ENCODE measurements around the gene UPF1.

Gene UPF1

DNA sequence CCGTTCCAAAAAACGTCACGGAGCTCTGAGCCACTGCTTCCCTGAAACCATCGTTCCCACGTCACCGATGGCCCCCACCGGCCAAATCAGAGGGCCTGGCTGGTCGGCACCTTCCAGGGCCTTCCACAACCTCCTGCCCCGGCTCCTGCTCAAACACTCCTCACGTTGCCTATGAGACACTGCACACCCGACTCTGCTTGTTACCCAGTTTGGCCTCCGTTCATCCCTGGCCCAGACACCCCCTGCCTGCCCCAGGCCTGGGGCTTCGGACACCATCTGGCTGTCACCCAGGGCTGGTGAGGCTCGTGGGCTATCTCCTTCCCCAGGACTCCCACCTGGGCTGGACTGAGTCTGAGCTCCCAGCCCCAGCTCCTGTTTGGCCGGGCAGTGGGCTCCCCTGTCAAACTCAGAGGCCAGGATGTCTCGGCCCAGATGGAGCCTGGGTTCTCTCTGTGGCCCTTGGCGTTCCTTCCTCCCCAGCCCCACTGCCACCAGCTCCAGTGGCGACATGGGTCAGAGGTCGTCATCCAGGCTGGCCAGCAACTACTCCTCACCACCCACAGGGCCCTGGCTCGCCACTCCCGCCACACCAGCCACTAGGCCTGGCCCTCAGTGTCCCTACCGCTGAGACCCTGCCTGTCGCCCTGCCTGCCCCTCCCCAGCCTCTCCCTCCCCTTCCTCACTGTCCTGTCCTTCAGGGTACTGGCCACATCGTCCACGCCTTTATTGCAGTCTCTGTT is 46.5 kb downstream of the UPF1 start:
- FAIRE-seq = no peak

DNA sequence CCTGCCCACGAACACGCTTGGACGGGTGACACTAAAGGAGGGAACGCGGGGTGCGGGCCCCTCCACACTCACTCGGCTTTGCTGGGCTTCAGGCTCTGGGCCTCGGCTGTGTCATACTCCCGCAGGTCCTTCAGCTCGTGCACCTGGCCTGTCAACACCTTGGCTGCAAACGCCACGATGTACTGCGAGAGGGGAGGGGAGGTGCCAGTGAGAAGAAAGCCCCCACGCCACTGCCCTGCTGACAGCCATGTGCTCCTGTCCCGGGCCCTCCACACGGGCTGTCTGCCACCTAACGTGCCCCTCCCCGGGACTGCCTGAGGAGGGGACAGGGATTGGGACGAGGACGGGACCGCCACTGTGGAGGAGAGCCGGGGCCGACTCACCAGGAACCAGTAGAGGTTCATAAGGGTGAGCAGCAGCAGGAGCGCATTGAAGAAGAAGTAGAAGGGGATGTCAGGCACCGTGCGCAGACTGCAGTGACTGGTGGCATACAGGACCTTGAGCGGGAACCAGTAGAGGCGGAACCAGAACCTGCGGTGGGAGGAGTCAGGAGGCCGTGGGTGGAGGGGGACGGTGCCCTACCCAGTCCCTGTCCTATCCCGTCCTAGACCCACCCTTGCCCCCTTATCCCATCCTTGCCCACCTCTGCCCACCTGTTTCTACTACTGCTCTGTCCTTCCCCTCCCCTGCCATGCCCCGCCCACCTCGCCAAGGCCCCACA is 47.3 kb downstream of the UPF1 start:
- no peak for FAIRE-seq

DNA sequence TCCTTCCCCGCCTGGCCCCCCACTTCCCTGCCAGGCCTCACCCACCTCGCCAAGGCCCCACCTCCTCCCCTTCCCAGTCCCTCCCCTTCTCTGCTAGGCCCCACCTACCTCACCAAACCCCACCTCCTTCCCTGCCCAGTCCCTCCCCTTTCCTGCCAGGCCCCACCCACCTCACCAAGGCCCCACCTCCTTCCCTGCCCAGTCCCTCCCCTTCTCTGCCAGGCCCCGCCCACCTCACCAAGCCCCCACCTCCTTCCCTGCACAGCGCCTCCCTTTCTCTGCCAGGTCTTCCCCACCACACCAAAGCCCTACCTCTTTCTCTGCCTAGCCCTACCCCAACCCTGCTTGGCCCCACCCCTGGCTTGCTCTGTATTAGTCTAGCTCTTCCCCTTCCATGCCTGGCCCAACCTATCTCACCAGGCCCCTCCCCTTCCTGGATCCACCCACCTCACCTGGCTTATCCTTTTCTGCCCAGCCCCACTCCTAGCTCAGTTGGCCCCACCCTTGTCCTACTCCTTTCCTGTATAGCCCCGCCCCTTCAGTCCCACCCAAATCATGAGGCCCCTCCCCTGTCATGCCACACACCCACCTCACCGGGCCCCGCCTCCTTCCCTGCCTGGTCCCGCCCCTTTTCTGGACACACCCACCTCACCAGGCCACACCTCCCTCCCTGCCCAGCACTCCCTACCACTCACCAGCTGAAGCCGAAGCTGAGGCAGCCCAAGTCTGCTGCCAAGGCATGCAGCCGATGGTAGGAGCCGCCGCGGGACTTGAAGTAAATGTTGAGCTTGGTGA is 48.0 kb downstream of the UPF1 start:
- no peak for FAIRE-seq

DNA sequence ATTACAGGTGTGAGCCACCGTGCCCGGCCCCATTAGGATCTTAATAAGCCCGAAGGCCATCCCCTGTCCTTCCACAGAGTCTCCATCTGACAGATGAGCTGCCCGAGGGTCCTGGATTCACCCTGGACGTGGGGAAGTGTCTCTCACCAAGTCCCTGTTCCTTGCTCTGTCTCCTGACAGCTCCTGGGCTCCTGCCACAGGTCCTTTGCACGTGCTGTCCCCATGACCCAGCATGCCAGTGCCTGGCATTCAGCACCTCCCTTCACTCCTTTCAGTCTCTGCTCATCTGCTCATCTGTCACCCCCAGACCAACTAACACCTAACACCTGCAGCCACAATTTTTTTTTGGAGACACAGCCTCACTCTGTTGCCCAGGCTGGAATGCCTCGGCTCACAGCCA is 49.7 kb downstream of the UPF1 start:
- FAIRE-seq = no peak

DNA sequence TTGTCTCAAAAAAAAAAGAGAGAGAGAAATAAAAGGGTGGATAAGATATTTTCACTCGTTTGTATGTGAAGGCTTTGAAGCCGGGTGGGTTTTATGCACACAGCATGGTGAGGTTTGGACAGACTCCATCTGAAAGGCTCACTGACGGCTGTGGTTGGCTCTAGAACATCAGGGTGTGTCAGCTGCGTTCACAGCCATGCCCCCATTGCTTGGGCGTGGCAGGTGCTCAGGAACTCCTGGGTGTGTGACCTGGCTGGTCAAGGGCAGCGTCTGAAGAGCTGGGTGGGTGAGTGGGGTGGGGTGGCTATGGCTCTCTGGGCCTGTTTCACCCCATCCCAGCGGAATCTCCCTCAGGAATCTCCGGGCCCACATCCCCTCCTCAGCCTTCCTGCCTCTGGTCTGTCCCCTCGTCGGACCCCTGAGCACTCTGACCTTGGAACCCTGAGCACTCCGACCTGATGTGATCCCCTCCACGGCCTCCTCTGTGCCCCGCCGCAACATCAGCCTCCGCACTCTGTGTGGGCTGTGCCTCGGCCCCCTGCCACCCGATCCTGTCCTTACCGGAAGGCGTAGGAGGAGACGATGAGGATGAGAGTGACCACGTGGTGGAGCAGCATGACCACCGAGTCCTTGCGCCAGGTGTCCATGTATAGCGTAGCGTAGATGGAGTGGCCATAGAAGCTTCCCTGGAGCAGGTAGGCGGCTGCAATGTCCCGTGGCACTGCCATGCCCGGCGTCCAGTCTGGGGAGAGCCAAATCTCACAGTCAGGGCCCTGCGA is 52.0 kb downstream of the UPF1 start:
- no peak for FAIRE-seq

DNA sequence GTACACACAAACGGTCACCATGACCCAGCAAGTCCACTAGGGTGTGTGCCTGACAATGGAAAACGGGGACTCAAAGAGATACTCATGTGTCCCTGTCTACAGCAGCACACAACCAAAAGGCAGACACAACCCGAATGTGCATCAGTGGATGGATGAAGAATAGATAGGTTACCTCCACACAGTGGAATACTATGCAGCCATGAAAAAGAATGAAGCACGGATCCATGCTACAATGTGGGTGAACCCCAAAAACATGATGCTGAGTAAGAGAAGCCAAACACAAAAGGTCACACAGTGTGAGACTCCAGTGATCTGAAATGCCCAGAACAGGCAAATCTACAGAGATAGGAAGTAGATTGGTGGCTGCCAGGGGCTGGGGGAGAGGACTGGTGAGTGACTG is 55.2 kb downstream of the UPF1 start:
- FAIRE-seq = no peak

DNA sequence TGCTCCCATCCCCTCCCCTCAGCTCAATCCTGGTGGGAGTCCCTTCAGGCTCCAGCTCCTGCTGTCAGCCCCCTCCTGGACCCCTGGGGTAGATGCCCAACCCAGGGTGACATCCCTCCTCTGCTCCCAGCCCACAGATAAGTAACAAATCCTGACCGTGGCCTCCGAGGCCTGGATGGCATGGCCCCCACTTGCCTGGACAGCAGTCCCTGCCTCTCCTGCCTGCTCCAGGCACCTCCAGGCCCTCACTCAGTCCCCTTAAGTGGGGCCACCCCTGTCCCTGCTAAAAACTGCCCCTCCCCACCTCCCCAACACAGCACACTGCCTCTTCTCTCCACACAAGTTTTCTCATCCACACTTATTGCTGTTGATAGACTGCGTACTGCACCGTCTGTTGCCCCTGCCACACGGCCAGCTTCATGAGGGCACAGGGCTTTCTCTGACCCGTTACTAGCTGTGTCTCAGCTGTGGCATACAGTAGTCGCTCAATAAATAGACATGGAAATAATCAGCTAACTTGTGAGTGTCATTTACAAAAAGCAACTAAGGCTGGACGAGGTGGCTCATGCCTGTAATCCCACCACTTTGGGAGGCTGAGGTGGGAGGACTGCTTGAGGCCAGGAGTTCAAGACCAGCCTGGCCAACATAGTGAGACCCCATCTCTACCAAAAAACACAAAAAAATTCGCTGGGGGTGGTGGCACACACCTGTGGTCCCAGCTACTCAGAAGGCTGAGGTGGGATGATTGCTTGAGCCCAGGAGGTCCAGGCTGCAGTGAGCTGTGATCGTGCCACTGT is 58.4 kb downstream of the UPF1 start:
- FAIRE-seq = no peak

DNA sequence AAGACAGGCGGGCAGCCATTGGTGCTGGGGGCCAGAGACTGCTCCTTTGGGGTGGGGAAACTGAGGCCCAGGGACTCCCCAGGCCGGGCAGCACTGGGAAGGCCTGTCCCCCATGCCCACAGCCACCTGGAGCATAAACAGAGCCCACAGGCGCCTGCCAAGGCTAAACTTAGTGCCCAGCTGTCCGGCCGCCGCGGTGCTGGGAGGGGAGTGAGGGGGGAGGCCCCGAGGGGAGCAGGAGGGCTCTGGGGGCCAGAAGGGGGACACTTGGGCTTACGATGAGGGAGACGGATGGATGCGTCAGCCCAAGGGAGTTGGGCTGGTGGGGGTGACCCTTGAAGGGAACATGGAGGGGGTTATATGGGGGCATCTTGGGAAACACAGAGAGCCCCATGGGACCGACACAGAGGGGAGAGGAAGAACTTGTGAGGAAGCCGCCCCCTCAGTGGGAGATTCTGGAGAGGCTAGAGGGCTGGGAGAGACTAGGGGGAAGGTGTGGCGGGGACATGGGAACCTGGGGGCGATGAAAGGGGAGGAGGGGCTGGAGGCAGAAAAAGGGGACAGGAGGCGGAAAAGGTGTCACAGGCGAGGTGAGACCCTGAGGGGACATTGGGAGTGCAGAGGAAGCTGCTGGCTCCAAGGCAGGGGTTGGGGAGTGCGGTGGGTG is 62.0 kb downstream of the UPF1 start:
- no peak for FAIRE-seq

DNA sequence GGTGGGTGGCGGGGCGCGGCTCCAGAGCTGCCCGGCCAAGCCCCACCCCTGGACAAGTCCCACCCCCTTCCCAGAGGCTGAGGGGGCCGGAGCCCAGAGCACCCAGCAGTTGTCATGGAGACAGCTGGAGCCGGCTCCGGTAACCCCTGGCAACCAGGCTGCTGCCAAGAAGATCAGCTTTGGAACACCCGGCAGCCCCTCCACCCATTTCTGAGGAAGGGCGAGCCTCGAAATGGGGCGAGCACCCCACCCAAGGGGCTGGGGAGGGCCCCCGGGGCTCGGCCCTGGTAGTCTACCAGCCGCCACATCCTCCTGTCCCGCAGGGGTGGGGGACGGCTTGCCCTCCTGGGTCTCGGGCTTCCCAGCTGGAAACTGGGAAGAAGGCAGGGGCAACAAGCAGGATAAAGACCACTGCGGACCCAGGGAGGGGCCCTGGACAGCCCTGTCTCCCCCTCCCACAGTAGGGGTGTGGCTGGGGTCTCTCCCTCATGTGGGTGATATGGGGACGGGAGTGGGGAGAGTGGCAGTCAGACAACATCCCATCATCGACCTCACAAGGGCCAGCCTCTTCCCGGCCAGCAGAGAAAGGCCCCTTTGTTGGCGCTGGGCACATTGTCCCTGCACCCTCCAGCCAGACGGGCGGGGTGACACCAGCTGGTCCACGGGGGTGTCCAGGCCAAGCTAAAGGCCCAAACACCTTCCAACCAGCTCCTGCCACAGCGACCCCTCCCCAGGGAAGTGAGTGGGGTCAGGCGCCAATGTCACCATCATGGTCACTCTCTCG is 62.7 kb downstream of the UPF1 start:
- no peak for FAIRE-seq

DNA sequence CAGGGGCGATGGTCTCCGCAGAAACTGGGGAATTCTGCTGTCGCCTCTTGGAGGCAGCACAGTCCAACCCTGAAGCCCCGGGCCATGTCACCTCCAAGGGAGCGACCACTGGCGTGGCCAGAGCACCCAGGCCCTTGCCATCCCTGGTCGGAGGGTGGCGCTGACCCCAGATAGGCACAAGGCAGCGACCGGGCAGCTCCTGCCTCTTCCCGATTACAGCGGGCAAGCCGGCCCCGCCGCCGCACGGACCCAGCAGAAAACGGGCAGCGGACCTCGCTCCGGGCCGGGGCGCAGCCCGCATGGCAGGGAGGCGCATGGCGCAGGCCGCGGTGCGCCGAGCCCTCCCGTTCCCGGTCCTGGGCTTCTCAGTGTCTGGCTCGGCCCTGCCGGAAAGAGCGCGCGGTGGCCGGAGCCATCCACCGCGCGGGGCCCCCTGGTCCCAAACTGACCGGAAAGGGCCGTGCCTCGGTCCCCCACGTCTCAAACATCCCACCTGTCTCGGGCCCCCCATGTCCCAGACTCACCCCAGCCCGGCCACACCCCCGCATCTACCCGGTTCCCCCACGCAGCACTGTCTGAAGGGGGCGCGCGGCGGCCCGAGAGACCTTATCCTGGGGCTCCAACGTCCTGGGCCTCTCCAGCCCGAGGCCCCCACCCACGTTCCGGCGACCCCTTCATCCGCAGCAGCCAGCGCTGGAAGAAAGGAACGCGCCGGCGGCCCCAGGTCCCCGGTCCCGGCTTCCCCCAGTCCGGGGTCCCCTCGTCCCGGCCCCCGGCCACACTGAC is 63.5 kb downstream of the UPF1 start:
- no peak for FAIRE-seq

DNA sequence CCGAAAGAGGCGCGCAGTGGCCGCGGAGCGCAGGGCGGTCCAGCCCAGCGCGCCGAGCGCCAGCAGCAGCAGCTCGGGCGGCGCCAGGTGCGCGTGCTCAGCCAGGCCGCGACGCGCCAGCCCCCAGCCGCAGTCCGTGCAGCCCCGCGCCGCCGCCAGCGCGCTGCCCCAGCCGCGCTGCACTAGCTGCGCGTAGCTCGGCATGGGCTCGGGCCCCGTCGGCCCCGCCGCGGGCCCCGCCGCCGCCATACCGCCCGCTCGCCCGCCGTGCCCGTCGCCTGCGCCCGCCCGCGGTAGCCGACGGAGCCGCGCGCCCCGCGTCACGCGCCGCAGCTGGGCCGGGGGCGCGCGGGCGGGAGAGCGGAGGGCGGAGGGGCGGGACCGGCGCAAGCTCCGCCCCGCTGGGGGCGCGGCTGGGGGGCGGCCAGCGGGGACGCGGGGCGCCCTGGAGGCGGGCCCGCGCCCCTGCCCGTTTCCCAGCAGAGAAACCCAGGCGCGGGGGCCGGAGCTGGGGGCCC is 64.1 kb downstream of the UPF1 start, which contains the start of gene CERS1:
Gene CERS1, minus strand, starts transcription at position 335 of the 518 bp plus-strand sequence. Its CDS starts 86 bp downstream, at position 249.
- no peak for FAIRE-seq

DNA sequence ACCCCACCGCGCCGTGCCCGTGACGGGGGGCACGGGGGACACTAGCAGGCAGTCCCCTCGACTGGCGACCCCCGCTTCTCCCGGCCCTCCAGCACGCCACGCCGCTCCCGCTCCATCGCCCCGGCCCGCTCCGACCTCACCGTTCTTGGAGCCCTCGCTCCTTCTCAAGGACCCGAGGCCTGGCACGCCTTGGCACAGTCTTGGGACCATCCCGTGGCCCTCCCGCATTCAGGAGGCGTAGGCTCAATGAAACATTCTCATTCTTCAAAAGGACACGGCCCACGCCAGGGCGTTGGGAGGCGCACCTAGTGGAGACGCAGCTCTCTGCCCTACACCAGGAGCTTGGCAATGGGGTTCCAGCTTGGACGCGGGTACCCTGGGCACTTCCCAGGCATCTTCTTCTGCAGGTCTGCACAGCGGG is 64.7 kb downstream of the UPF1 start:
- FAIRE-seq = no peak

DNA sequence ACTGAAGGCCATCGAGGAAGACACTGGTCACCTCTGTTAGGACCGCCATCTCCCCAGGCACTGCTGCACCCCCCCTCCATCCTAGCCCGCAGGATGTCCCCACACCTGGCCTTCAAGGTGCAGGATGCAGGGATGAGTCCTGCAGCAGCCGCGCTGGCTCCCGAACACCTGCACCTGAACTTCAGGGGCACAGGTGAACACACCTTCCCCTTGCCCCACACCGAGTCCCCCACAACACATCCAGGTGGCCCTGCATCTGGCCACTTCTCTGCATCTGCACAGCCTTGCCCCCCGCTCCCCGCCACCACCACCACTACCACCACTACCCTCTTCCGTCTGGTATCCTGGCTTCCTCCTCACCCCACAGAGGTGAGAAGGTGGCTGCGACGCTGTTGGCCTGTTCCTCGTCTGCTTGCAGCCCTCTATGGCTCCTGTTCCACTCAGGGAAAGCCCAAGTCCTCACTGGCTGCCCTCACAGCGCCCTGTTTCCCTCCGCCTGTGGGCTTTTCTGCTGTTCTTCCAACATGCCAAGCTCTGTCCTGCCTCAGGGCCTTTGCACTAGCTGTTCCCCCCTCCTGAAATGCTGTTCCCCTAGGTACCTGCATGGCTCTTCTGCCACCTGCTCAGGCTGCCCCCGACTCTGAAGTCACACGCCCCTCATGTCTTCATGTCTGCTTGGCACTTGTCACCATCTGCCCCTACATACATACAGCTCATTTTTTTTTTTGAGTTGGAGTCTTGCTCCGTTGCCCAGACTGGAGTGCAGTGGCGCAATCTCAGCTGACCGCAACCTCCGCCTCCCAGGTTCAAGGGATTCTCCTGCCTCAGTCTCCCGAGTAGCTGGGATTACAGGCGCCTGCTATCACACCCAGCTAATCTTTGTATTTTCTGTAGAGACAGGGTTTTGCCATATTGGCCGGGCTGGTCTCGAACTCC is 65.6 kb downstream of the UPF1 start:
- FAIRE-seq = no peak

DNA sequence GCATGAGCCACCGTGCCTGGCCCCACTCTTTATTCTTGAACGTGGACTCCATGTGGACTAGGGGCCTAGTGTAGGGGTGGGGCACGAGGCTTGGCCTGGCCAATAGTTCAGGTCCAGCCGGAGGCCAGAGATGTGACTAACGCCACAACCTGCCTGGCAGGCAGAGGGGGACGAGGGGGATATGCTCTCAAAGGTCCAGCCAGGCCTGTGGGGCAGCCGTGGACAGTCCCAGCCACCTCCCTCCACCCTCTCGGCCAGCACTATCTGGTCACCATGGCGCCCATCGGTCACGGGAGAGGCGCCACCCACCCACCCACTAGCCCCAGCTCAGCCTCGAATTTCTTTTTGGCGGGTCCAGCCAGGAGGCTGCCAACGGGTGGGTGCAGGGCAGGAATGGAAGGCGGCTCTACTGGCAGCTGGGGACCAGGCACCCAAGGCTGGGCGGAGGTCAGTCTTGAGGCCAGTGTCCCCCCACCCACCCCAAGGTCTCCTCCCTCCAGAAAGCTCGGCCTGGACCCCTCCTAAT is 66.4 kb downstream of the UPF1 start:
- no peak for FAIRE-seq

DNA sequence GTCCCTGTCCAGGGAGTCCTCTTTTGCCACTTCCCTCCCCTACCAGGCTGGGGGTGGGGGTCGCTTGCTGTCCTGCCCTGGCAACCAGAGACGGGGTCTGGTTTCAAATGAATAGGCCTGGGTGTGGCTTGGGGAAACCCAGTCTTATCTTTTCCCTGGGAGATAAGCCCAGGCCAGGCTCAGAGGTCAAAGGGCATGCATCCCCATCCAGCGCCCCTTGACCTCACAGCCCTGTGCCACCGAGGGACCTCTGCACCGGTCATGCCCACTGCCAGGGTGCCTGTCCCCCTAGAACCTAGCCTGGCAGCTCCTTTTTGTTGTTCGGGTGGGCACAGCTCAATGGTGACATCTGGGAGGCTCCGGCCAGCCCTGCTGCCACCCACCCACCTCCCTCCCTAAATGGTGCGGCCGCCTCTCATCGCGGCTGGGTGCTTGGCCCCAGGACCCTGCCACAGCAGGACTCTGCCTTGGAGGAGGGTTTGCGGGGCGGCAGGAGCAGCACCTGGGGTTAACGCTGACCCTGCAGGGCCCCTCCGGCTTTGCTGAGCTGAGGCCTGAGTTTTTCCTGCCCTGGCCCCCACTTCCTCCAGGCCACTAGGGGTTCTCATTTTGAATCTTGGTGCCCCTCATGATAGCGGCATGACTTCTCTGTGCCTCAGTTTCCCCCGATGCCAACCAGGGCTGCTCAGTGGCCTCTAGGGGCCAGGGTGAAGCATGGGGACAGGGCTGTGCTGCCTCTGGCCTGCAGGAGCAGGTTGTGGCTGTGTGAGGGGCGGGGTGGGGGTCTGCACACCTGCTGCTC is 67.0 kb downstream of the UPF1 start:
- no peak for FAIRE-seq

DNA sequence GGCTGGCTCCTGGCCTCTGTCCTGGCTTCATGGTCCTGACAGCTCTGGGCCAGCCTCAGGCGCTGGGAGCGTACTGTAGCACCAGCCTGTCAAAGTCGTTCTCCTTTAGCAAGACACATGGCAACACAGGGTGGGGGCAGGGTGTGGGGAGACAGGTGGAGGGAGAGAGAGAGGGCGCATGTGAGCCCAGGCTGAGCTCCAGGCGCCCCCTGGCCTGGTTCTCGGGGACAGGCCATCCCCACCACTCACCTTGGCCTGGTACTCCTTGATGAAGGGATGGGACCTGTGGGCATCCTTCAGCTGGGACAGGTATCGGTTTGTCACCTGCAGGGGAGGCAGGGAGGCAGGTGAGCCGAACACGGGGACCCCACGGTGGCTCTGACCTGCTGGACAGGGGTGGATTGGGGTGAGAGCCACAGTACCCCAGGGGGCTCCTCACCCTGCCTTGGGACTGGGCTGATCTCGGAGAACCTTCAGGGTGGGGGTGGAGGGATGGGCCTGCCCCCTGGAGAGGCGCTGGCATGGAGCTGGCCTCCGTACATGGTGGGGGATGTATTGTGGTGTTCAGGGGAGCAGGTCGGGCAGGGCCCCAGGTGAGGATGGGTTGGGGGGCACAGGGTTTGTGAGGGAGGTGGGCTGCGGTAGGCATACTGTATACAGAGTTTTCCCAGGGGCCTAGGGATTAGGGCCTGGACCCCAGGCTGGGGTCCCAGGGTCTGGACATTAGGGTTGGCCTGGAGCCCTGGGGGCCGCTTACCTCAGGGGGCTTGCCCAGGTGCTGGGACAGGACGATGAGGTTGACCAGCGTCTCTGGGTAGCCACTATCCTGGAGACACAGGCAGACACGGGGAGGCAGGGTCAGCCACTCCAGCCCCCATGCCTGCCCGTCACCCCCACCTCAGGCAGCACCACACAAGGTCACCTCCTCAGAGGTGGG is 68.1 kb downstream of the UPF1 start:
- FAIRE-seq = no peak

Measured in endometrium (tissue), 2 donors.